HuH-7.5 (cell line): Measurements from ENCODE around the gene RBM22.
A peak's percentile ranks its signal among the peaks of the same experiment; 100 is the strongest.

ENCODE experiments used
- DNase-seq: peaks from one replicate; pipeline ENCODE4 v3.0.0; 2011; ENCODE audit warnings: low spot score

RBM22 gene

DNA sequence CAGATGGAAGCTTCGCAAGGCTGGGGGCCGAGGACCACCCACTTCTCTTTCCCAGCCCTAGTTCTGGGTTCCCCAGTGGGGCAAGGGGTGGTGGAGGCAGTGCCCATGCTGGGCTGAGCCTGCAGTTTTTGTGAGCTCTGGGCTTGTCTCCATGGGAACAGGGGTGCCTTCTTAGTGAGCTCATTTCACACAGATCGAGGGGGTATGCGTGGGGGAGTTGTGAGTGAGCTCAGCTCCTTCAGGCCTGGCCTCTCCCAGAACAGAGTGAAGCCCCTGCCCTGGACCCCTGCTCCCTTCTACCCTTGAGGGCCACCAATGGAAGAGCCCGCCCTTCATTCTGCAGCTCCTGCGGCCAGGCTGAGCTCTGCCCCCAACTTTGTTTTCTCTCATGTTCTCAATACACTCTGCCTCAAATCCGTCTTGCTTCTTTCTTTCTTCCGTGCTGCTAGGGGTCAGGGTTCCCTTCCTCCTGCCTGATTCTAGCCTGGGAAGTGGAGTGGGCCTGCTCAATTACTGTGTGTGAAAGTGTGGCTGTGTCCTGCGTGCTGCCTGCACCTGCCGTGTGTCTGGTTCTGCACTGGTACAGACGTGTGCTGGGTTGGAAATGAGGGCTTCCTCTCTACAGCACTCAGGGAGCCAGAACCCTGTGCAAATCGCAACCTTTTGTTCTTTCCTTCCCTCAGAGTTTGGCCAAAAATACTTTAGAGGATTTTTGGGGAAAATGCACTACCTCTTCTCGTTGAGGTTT is 48.8 kb downstream of the RBM22 start:
- no peak for DNase-seq

GRCh38 chr5:150651382-150651781 is 49.5 kb downstream of the RBM22 start:
- no peak for DNase-seq

DNA sequence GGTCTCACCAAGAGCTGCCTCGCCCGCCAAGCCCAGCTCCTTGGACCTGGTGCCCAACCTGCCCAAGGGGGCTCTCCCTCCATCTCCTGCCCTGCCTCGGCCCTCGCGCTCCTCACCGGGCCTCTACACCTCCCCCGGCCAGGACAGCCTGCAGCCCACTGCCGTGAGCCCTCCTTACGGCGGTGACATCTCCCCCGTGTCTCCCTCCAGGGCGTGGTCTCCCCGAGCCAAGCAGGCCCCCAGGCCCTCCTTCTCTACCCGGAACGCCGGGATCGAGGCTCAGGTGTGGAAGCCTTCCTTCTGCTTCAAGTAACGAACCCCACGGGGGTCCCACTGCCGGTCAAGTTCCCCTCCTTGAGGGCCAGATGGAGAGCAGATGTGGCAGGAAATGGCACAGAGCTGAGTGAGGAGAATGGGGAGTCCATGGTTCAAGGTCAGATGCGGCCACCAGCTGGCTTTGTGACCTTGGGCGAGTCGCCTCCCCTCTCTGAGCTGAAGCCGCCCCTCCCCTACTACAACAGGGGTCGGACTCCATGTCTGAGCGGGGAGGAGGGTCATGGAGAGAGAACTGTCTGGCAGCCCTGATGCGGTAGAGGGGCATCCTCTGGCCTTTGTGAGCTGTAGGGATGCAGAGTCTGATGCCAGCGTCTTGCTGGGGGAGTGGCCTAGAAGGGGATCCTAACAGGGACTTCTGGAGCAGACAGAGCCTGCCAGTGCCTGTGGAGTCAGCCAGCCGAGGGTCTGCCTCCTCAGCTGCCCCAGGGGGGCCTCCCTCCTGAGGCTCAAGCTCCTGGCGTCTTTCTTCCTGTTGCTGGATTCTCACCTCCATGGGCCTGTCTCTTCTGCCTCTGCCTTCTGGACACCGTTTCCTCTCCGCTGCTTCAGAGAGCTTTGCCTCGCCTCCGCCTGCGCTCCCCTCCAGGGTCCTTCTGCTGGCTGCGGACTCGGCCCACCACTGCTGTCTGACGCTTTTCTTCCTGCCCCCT is 50.5 kb downstream of the RBM22 start:
- DNase-seq, result no peak

DNA sequence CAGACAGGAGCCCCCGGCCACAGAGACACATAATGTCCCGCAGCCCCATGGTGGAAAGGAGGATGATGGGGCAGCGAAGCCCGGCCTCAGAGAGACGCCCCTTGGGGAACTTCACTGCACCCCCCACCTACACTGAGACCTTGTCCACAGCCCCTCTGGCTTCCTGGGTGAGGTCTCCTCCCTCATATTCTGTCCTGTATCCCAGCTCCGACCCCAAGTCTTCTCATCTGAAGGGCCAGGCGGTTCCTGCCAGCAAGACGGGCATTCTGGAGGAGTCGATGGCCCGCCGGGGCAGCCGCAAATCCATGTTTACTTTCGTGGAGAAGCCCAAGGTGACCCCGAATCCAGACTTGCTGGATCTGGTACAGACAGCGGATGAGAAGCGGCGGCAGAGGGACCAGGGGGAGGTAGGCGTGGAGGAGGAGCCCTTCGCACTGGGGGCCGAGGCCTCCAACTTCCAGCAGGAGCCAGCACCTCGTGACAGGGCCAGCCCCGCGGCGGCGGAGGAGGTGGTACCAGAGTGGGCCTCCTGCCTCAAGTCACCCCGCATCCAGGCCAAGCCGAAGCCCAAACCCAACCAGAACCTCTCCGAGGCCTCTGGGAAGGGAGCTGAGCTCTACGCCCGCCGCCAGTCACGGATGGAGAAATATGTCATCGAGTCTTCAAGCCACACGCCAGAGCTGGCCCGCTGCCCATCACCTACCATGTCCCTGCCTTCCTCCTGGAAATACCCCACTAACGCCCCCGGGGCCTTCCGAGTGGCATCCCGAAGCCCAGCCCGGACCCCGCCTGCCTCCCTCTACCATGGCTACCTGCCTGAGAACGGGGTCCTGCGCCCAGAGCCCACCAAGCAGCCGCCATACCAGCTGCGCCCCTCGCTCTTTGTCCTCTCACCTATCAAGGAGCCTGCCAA is 51.5 kb downstream of the RBM22 start:
- no peak for DNase-seq

- no peak for DNase-seq
Observed at GRCh38 chr5:150648294-150649107, 52.4 kb downstream of the RBM22 start.

- no peak for DNase-seq
Observed at GRCh38 chr5:150647275-150648251, 53.3 kb downstream of the RBM22 start.

- DNase-seq, result no peak
Observed at GRCh38 chr5:150645070-150645700, 55.7 kb downstream of the RBM22 start.

DNA sequence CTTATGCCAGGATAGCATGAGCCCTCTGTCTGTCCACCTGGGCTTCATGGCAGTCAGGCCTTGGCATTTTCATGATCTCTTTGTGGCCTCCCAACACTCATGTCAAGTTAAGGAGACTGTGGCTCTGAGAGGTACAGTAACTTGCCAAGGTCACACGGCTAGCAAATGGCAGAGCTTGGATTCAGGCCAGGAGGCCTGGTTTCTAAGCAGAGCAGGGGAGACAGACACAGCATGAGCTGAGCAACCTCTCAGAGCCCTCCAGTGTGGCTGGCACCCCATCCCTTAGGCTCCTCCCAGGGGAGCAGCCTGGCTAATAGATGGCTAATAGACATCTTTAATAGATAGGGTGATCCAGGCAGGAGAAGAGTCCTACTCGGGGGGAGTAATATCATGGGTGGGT is 56.3 kb downstream of the RBM22 start:
- no peak for DNase-seq

GRCh38 chr5:150644058-150644457 is 56.8 kb downstream of the RBM22 start:
- no peak for DNase-seq

DNA sequence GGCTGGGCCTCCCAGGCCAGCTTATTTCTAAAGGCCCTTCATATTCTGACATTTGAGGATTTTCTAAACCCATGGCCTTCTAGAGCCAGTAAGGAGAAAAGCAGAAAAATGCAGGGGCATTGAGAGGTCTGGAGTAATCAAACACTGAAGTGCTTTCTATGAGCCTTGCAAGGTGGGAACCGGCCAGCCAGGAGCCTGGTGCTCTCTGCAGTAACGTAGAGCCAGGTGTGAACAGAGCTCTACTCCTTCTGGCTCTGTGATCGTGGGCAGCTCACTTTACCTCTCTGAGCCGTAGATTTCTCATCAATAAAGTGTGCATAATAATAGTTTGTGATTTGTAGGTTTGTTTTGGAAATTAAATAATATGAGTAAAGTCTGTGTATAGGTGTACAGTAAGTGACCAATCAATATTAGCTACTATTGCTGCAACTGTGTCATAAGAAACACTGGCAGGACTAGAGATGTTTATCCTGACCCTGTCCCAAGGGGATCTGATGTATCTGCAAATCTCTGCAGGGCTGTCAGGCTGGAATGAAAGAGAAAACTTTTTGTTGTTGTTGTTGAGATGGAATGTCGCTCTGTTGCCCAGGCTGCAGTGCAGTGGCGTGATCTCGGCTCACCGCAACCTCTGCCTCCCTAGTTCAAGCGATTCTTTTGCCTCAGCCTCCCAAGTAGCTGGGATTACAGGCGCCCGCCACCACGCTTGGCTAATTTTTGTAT is 57.7 kb downstream of the RBM22 start:
- no peak for DNase-seq

GRCh38 chr5:150642567-150642927 is 58.3 kb downstream of the RBM22 start:
- DNase-seq, result peak; percentile 66

DNA sequence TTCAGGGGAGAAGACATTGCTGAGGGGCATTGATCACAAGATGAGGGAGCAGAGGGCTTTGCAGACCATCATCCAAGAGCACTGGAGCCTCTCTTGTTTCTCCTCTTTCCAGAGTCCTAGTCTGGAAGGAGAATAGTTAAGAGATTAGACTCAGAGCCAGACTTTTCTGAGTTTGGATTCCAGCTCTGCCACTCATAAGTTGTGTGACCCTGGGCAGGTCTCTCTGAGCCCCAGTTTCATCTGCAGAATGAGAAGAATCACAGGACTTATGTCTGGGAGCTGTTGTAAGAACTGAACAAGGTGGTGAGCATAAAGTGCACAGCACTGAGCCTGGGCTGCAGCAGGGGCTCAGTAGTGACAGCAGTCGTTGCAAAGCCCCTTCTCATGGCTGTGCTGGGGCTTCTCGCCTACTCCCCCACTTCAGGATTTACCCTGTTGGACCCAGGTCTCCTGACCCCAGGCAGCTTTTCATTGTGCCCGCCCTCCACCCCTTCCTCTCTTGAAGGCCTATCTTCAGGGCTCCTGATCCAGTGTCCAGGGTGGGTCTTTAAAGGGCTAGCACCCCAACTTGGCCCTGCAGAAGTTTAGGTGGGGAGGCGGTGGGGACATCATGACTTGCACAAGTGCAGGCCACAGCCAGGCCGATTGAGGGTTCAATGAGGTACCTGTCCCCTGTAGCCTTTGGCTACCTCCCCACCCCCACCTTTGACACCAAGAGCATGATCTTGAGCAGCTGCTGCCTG is 58.9 kb downstream of the RBM22 start:
- DNase-seq, result no peak

- DNase-seq, result no peak
Observed at GRCh38 chr5:150641006-150641570, 59.8 kb downstream of the RBM22 start.
